Right forelimb (tissue), 1 donor: Measurements from ENCODE around the gene MARCHF3.
"Not testable (repeated sequence)": the region's sequence is repeated elsewhere in the genome, so short reads cannot be mapped to it uniquely, and the experiment has no call there.

Source experiments
- DNase-seq: peaks from one replicate; pipeline ENCODE4 v3.0.0-alpha.2; 2018

MARCHF3 gene

DNA sequence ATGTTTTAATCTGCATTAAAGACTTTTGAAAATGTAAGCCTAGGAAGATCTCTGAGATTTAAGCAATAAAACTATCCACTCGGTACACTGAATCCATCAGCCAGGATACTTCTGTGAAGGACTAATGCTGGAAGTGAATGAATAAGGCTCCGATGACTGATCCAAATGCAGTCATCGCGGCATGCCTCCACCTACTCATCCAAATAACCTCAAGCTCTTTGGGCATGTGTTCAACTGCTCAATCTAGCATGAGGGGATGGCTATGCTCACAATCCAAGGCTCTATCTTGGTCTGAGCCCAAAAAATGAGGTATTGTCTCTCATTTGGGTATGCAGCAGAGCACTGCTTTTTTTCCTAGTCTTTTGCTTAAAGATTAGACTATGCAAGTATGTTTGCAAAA is 19.2 kb downstream of the MARCHF3 start:
- DNase-seq: no peak

- DNase-seq: no peak
Measured at GRCh38 chr5:127010362-127010761, 20.0 kb downstream of the MARCHF3 start.

DNA sequence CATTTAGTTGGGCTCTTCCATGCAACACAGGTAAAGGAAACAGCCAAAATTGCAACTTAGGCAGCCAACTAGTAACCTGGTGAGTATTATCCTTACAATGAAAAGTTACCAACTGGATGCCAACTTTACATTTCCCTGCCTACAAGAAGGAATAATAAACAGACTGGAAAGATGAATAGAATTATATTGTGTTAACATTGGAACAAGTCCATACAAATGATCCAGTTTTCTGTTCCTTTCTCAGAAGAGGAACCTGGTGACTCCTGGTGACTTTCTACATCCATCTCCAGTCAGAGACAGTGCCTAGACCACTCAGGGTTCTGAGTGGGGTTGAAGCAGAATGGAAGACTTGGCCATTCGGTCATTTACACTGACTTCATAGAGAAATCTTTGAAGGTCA is 20.6 kb downstream of the MARCHF3 start:
- DNase-seq: no peak

DNA sequence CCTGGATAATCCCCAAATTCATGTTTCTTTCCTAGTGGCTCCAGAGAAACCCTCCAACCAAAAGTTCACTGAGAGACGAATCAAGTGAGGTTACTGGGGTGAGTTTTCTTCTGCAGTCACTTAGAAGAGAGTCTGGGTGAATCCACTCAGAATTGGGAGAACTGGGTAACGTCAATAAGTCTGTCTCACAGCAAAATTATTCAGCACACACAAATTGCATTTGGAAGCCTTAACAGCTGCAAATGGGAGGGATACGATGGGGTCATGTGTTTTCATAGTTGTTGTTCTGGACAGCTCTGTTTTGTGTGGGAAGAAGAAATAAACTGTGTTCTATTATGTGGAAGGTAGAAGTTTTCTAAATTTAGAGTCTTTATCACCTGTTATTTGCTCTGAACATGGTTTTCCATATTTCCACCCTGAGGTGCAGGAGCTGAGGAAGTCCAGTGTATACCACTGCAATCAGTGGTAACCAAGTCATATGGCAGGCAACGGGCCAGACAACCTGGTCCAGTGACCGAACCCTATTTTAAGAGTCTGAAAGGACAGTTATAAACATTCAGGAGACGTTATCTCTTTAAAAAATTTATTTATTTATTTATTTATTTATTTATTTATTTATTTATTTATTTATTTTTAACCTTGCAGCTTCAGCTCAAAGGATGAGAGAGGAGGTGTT is 21.9 kb downstream of the MARCHF3 start:
- no peak for DNase-seq

DNA sequence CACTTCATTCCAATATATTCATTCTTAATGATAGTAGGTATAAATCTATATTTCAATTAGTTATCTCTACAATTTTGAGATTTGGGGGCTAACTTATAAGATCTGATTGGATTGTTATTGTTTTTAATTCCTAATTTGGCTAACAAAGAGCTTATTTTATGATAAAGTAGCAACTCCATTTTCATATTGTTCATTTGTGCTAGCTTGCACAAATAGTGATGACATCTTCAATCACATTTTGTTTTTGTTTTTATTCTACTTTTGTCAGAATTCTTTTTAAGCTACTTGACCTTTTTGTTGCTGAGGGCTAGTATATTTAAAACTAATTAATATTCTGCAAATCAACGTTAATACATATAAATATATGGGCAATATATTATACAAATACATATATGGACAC is 22.8 kb downstream of the MARCHF3 start:
- DNase-seq: no peak

GRCh38 chr5:127006744-127007143 is 23.6 kb downstream of the MARCHF3 start:
- no peak for DNase-seq

- not testable (repeated sequence) for DNase-seq
Measured at GRCh38 chr5:127005282-127005681, 25.1 kb downstream of the MARCHF3 start.

DNA sequence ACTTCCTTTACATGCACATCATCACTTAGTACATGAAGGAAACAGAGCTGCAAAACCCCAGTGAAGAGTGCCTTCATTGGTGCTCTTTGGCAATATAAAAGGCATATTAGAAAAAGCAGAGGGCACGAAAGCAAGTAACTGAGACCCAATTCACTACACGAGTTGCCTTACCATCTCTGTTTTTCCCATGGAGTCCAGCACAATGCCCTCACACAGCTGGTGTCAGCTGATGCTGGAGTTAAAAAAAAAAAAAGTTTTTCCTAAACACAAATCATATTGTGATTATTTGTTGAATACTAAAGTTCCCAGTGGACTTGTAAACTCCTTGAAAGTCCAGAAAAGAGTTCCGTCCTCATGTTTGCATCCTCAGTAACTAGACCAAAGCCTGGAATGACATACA is 25.6 kb downstream of the MARCHF3 start:
- no peak for DNase-seq

DNA sequence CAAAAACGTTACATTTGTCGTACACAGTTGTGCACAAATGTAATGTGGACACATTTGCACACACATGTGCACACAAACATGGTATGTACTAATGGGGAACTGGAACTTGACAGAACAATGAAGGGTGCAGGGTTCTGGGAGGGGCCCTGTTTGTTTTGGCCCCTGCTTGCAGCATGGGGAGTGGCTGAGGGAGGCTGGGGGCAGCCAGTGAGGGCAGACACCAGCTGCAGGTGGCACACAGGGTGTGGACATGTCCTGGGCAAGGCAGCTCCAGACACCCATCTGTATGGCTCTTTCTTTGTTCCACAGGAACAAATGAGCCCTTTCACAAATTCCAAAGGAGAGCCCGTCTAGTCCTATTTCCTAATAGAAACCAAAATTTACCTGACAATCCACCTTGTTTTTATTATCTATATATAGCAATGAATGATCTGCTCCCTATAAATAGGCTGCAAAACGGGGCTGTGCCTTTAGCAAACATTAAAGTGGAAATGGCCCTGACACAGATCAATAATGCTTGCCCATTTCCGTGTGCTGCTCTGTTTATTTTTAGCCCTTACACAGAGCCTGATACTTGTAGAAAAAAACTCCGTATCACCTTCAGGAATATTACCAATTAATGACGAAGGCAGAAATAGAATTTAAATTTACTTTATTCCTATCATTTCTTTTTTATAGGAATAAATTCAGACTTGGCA is 26.4 kb downstream of the MARCHF3 start:
- DNase-seq: no peak

DNA sequence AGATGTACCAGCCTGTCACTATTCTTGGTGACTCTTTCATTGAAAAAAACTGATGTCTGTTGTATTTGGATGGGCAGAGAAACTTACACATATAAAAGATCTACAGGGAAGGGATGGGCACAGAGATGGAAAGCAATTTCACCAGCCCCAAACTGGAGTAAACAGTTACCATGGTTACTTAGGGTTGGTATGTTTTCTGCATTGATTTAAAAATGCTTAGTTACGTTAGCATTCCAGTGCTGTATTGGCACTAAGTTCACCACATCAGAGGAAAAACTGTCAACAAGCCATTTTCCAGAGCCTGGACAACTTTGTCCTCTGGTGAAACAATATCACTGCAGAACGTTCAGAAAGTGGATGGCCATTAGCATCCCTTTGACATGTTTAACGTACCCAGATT is 28.0 kb downstream of the MARCHF3 start:
- no peak for DNase-seq

DNA sequence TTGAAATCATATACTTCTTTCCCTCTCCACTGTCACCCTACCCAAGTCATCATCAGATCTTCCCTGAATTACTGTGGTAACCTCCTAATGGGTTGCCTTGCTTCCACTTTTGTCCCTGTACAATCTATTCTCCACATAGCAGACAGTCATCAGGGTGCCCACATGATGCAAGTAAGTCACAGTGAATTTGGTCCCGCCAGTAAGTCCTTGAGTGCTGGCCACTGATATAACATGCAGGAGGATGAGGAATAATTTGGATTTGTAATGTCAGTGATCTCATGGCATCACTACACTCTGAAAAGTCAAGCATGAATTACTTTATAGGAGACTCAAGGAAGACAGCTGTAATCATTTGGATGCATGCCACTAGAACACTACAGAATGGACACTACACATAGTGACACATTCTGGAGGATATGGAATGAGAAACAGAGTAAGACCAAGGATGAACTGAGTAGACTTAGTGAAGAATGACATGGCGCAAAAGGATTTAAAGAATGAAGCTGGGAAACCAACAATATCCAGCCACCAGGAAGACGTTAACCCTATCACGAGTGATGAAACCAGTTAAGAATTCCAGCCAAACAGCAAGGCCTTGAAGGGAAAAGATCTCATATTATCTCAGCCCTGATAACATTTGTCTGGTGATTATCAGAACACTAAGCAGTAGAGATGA is 28.6 kb downstream of the MARCHF3 start:
- DNase-seq: no peak

DNA sequence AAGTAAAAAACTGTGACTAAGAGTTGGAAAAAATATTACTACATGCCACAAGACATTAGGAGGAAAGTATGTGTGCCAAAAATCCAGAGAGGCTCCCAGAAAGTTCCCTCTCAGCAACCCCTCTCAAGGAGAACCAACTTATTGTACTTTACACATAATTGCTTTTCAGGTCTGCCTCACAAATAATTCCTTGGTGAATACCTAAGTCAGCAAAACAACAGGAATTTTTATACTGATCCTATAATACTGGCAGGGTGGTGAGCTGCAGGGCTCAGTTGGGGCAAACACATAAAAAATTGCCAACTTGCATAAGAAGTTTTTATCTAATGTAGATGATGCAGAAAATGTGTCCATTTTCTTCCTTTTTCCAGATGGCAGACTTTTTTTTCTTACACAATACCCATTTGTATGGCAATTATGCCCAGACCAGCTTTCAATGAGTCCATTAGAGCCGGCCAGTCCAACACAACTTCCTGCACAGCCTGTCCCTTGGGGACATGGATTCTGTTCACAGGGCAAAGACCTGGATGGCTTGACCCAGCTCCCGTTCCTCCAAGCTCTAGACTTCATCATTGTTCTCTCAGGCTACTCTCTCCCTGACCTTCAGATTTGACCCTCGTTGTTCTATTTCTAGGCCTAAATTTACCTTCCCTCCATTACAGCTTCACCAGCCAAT is 31.3 kb downstream of the MARCHF3 start:
- DNase-seq: no peak

DNA sequence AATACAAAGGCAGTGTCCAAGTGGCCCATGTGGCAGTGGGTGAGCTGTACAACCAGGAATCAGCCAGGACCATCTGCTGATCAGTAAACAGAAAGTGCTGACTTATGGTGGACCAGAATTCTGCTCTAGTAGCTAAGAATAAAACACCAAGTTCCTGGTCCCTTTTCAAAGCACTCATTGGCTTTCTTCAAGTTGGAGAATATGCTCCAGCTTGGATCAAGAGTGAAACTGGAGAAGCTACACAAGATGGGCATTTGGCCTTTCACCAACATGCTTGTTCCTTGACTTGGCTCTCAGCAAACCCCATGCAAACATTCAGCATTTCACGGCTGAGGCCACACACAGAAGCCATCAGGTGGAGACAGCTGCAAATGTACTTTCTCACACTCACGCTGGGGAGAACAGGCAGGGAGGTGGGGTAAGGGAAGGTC is 32.1 kb downstream of the MARCHF3 start:
- no peak for DNase-seq

- no peak for DNase-seq
Measured at GRCh38 chr5:126995689-126996088, 34.7 kb downstream of the MARCHF3 start.

DNA sequence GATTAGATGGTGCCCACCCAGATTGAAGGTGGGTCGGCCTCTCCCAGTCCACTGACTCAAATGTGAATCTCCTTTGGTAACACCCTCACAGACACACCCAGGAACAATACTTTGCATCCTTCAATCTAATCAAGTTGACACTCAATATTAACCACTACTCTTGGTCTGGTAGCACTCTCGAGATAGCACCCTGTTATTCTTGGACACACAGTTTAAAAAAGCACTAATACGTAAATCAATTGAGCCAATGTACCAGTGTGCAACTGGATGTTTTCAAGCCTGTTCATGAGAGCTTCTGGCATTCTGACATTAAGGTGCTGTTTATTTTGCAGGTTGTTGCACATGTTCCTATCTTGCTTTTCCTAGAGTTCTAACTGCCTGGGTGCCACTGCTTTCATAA is 35.3 kb downstream of the MARCHF3 start:
- DNase-seq: no peak

DNA sequence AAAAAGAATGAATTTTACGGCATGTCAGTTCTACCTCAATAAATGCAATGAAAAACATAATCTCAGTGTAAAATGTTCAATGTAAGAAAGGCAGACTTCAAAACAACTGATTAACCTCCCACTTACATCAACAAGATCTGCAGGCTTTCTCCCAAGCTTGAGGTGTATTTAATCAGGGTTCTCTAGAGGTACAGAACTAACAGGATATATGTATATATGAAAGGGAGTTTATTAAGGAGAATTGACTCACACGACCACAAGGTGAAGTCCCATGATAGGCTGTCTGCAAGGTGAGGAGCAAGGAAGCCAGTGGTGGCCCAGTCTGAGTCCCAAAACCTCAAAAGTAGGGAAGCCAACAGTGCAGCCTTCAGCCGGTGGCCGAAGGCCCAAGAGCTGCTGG is 35.9 kb downstream of the MARCHF3 start:
- DNase-seq: no peak

GRCh38 chr5:126988021-126988569 is 42.3 kb downstream of the MARCHF3 start:
- DNase-seq: no peak

- no peak for DNase-seq
Measured at GRCh38 chr5:126987271-126987899, 43.0 kb downstream of the MARCHF3 start.

DNA sequence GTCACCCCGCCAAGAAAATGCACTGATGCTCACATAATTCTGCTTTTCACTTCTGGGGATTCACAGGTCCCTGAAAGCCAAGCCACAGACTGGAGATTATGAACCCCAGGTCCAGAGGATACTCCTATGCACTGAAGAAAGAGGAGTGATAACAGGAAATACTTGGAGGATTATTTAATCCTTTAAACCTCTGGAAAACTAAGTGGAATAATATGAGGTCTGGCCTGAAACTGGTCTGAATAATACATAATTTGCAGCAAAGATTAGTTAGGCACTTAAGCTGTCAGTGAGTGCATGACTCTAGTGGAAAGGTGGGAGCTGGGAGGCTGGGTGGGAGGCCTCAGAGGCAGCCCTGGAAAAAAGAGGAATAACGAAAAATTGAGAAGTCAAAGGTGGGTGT is 45.7 kb downstream of the MARCHF3 start:
- DNase-seq: no peak

- no peak for DNase-seq
Measured at GRCh38 chr5:126983874-126984266, 46.5 kb downstream of the MARCHF3 start.

DNA sequence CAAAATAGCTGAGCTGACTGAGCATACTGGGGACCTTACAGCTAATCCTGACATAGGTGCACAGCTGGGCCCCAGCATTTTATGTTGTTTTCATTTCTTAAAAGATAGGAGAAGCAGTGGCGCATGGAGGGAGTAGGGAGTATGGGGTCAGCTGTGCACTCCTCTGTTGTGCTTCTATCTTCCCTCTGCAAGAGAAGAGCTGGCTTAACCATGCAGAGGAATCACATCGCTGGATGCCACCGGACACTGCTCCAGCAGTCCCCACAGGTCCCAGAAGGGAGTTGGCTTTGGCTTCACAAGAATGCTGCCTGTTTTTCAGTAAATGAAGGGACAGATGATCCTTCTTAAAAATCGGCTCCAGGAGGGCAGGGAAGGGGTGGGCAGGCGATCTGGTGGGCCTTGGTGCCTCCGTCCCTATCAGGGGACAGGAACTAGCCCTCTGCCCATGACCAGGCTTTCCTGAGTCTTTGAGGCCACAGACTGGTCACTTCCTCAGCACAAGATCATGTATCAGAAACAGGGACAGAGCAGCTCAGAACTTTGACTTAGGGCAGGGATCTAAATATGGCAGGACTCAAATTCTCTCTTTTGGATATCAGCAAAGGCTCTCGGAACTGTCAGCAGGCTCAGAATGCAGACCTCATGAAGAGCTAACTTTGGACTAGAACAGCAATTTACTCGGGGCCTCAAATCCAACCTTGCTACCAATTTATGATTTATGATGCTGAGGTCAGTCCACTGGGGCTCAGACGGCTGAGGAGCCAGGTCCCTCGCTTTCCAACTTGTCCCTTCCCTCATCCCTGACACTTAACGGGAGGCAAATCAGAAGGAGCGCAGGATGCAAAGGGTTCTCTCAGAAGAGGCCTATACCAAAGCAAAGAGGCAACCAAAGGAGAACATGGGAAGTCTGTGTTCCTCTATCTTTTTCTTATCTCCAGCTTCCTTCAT is 47.2 kb downstream of the MARCHF3 start:
- DNase-seq: no peak

DNA sequence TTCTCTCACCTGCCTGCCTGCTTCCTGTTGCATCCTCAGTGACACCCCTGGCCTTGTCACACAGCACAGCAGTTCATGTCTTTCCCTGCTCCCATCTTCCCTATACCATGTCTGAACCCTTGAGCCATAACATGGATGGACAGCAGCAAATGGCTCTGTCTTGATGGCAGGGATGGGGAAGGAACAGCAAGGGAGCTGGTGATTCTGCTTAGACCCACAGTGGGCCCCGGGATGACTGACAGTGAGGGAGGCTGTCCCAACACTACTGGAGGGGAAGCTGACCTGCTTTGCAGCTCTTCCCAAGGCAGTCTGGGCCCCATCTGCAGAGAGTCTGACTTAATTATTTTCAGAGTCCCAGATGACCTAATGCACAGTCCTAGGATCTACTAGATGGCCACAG is 48.2 kb downstream of the MARCHF3 start:
- DNase-seq: no peak
